Measurements from ENCODE around the gene TRAT1.
"Not testable (repeated sequence)": the region's sequence is repeated elsewhere in the genome, so short reads cannot be mapped to it uniquely, and the experiment has no call there.

The TRAT1 gene

DNA sequence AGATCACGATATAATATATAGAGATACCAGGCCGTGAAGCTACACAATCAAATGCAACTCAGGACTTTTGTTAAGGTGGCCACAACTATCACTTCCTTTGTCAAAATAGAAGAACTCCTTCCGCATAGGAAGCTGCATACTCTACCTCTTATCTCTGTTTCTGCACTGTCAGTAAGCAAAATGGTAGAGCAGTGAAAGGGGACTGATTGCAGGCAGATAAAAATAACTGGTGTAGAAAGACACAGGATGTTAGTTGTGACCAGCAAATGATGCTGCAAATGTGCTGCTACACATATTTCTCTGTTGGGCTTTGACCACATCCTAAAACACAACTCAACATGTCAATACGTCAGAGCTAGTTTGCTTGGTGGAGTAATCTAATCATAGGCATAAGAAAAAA is 16.3 kb upstream of the TRAT1 start:
- H3K4me3 ChIP-seq (ENCODE audit: low read depth, low read length) = no peak overlapping the region
- no peak for TF ChIP-seq CTCF (IDR thresholded peaks at IDR 0.05; ENCODE audit: borderline replicate concordance, insufficient read depth, low read depth, low read length)

- TF ChIP-seq CTCF (IDR thresholded peaks at IDR 0.05; ENCODE audit: borderline replicate concordance, insufficient read depth, low read depth, low read length) = peak; percentile 69
- H3K4me3 ChIP-seq (ENCODE audit: low read depth, low read length) = no peak overlapping the region
These were observed 4.2 kb upstream of the TRAT1 start for GRCh38 chr3:108818404-108818803.

- no peak overlapping the region for H3K4me3 ChIP-seq (ENCODE audit: low read depth, low read length)
- TF ChIP-seq CTCF (IDR thresholded peaks at IDR 0.05; ENCODE audit: borderline replicate concordance, insufficient read depth, low read depth, low read length) = no peak
These were observed 2.0 kb upstream of the TRAT1 start for GRCh38 chr3:108820586-108820985.

DNA sequence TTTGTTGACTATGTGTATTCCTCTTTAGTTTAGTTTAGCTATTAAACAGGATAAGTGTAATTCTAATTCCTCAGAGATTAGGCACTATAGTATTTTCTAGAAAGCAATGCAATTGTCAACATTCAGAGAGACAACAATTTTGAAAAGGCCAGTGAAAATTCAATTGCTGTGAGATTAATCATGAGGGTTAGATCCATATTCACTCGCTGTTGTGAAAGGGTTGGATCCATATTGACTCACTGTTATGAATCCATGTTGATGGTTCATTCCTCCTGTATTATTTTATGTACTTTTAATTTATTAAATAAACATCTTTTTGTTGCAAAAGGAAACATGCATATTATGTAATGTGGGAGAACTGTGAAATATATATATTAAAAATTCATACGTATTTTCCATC is 641 bp downstream of the TRAT1 start:
- no peak for TF ChIP-seq CTCF (IDR thresholded peaks at IDR 0.05; ENCODE audit: borderline replicate concordance, insufficient read depth, low read depth, low read length)
- H3K4me3 ChIP-seq (ENCODE audit: low read depth, low read length) = no peak overlapping the region

- H3K4me3 ChIP-seq (ENCODE audit: low read depth, low read length) = not testable (repeated sequence)
These were observed 1.2 kb downstream of the TRAT1 start for GRCh38 chr3:108823803-108824202.

DNA sequence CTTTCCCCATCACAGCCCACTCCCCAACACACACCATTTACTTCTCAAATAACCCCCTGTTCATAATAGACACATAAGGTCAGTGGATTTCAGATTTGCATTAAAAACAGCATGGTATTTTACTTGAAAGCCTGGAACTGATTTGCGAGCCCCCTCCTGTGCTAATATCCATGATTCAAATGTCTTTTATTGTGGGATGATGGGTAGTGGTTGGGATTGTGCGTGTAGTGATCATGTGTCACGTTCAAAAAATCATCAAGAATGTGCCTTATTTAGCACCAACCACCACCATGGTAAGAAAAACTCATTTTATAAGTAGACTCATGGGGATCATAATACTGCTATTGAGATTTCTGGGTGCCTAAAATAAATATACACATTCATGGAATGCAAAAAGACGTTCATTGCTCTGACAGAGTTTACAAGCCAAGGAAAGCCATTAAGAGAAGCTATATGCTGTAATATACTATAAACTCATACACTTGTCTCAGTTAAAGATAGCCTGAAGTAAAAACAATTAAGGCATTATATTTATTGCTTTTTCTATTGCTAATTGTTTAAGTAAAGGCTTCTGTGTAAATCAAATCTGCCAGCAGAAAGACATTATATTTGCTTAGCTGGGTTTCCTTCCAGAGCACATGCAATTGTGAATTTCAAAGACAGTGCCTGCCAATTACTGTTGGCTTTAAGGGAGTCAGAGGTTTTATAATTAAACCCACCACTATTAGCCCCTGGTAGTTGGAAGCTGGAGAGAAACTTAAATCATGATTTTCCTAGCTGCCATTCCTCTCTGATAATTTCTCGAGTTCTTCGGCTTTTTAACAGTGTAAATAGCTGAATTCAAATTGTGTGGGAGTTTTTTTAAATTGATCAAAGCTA is 4.0 kb downstream of the TRAT1 start:
- no peak overlapping the region for H3K4me3 ChIP-seq (ENCODE audit: low read depth, low read length)
- TF ChIP-seq CTCF (IDR thresholded peaks at IDR 0.05; ENCODE audit: borderline replicate concordance, insufficient read depth, low read depth, low read length) = no peak

GRCh38 chr3:108830381-108830780 is 7.8 kb downstream of the TRAT1 start:
- TF ChIP-seq CTCF (IDR thresholded peaks at IDR 0.05; ENCODE audit: borderline replicate concordance, insufficient read depth, low read depth, low read length) = no peak
- H3K4me3 ChIP-seq (ENCODE audit: low read depth, low read length) = no peak overlapping the region

Measured in GM12875 (cell line).